ENCODE data around the gene TTBK1. TPM values are rescaled to one million over a fixed set of nuclear protein-coding genes. Genes with fewer than 3 reads are reported as not detected.

TTBK1 gene
- total RNA-seq, 1 experiment from 2014 or later, result 0.79 TPM

DNA sequence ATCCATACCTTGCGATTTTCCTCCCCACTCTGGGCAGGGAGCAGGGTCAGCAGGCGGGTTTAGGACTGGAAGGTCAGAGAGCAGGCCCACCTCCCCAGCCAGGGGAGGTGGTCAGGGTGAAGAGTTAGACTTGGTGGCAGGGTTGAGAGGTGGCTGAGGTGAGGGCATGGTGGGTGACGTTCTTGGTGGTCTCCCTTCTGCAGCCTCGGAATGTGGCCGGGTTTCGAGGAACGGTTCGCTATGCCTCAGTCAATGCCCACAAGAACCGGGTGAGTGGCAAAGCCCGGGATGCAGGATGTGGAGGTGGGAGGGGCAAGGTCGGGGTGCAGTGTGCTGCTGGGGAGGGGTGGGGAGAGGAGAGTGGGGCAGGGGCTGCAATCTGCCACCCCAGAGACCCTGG, 11.6 kb downstream of the TTBK1 start:
- no peak for DNase-seq (ENCODE audit: low spot score)

DNA sequence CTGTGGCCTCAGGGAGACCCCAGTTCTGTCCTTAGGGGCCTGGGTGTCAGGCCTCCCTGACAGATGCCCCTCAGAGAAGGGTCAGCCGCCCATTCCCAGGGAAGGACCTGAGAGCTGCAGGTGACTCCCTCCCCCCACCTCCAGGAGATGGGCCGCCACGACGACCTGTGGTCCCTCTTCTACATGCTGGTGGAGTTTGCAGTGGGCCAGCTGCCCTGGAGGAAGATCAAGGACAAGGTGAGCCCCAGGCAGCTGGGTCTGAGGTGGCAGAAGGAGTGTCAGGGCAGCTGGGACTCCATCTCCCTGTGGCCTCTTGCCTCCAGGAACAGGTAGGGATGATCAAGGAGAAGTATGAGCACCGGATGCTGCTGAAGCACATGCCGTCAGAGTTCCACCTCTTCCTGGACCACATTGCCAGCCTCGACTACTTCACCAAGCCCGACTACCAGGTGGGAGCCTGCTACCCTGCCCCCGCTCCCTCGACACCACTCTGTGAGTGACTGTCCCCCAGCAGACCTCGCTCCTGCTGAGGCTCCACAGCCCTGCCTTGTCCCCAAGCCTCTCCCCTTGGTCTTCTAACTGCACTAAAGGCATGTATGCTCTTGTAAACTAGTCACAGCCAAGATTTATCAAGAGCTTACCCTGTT, 12.2 kb downstream of the TTBK1 start:
- DNase-seq (ENCODE audit: low spot score), result no peak

- DNase-seq (ENCODE audit: low spot score), result no peak
Observed at GRCh38 chr6:43256670-43257366, 13.5 kb downstream of the TTBK1 start.

DNA sequence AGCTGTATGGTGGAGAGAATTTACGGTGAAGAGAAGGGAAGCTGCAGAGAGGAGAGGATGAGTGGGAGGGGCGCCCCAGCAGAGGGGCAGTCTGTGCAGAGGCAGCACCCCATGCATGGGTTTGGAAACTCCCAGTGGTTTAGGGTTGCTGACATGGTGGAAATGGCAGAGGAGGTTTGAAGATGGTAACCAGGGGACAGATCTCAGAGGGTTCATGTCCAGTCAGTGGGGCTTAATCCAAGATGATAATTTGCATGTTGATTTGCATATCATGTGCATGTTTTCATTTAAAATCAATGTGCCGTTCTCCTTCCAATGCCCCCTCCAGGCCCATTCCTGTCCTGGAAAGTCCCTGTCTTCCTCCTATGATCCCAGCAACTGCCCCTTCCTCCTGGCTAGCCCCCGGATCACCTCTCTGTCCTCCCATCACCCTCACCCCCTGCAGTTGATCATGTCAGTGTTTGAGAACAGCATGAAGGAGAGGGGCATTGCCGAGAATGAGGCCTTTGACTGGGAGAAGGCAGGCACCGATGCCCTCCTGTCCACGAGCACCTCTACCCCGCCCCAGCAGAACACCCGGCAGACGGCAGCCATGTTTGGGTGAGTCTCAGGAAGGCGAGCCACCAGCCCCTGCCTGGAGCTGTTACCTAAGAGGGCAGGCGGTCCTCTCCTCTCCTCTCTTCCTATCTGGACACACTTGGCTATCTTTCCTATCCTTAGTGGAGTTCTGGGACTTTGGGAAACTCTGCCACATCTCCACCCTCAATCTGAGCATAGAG, 14.3 kb downstream of the TTBK1 start:
- no peak for DNase-seq (ENCODE audit: low spot score)

DNA sequence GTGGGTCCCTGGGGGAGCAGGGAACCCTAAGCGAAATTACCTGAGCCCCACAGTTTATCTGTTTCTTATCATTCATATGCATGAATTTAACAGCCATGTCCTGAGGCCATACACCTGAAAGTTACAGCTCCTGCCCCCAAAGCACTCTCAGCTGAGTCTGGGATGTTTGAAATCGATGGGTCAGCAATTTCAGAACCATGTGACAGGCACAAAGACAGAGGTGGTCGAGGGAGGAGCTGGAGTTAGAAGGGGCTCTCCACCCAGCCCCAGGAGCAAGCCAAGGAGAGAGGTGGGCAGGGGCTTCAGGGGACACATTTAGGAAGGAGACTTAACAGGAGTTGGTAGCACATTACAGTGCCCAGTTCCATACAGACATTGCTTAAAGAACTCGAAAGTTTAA, 14.9 kb downstream of the TTBK1 start:
- no peak for DNase-seq (ENCODE audit: low spot score)

- no peak for DNase-seq (ENCODE audit: low spot score)
Observed at GRCh38 chr6:43258807-43259686, 15.8 kb downstream of the TTBK1 start.

GRCh38 chr6:43260791-43261190, 17.5 kb downstream of the TTBK1 start:
- DNase-seq (ENCODE audit: low spot score), result no peak

DNA sequence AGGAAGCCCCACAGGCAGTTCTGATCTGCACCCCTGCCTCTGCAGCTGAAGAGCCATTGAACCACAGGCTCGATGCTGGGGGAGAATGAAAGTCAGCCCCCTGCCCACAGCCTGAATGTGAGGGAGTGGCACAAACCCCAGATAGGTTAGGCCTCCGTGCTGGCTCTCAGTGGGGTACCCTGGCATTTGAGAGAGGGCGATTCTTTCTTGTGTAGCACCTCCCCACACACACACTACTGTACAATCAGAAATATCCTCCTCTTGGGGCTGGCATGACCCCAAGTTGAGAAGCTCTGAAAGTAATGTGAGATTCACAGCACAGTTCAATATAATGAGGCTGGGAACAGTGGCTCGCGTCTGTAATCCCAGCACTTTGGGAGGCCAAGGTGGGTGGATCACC, 17.9 kb downstream of the TTBK1 start:
- no peak for DNase-seq (ENCODE audit: low spot score)

- no peak for DNase-seq (ENCODE audit: low spot score)
Observed at GRCh38 chr6:43262000-43262779, 18.9 kb downstream of the TTBK1 start.

DNA sequence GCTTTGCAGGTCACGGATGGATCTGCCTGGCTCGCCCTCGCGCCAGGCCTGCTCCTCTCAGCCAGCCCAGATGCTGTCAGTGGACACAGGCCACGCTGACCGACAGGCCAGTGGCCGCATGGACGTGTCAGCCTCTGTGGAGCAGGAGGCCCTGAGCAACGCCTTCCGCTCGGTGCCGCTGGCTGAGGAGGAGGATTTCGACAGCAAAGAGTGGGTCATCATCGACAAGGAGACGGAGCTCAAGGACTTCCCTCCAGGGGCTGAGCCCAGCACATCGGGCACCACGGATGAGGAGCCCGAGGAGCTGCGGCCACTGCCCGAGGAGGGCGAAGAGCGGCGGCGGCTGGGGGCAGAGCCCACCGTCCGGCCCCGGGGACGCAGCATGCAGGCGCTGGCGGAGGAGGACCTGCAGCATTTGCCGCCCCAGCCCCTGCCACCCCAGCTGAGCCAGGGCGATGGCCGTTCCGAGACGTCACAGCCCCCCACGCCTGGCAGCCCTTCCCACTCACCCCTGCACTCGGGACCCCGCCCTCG, 19.6 kb downstream of the TTBK1 start:
- DNase-seq (ENCODE audit: low spot score), result no peak

GRCh38 chr6:43263314-43264178, 20.3 kb downstream of the TTBK1 start:
- peak; percentile 86 for DNase-seq (ENCODE audit: low spot score)

- DNase-seq (ENCODE audit: low spot score), result no peak
Observed at GRCh38 chr6:43264599-43265145, 21.4 kb downstream of the TTBK1 start.

DNA sequence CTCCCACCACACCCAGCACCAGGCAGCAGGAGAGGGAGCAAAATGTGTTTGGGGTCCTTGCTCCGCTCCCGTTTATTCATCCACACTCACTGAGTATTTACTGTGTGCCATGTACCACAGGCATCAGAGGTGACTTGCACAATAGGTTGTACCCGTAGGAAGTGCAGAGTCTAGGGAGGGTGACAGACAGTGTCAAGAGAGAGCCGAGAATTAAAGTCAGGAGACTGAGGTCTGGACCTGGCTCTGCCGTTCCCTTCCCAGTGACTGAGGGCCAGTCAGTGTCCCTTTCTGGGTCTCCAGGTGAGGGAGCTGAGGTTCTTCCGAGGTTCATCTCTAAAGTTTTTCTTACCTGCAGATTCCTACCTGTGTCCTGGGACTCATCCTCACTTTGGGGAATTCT, 22.3 kb downstream of the TTBK1 start:
- no peak for DNase-seq (ENCODE audit: low spot score)

- peak; percentile 61 for DNase-seq (ENCODE audit: low spot score)
Observed at GRCh38 chr6:43267619-43268354, 24.5 kb downstream of the TTBK1 start.

DNA sequence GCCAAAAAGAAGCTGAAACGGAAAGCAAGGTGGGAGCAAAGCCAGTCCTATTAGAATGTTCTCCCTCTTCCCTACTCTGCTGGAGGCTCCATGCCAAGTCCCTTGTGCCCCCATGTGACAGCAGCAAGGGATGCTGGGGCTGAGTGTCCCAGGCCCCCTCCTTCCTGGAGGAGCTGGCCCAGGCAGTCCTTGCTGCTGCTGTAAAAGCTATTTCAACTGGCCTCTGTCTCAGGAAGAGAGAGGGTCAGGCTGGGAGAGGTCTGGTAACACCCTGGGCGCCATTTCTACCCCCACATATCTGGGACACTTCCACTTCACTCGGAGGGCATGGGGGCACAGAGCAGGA, 25.0 kb downstream of the TTBK1 start:
- DNase-seq (ENCODE audit: low spot score), result no peak

DNA sequence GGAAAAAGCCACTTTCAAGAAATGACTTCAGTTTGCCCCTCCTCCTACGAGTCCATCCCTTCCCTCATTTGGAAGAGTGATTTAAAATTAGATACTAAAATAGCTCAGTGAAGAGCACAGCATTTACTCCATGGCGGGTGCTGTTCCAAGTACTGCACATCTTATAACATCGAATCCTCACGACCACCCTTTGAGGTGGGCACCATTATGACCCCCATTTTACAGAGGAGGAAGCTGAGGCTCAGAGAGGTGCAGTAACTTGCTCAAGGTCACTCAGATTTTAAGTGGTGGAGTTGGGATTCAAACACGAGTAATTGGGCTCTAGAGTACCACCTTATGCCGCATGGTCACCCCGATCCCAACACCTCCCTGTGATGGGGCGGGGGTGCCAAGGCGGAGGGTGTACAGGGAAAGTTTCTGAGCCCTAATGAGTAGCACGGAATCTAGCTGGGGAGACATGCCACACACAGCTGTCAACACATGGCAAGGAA, 25.5 kb downstream of the TTBK1 start:
- no peak for DNase-seq (ENCODE audit: low spot score)

DNA sequence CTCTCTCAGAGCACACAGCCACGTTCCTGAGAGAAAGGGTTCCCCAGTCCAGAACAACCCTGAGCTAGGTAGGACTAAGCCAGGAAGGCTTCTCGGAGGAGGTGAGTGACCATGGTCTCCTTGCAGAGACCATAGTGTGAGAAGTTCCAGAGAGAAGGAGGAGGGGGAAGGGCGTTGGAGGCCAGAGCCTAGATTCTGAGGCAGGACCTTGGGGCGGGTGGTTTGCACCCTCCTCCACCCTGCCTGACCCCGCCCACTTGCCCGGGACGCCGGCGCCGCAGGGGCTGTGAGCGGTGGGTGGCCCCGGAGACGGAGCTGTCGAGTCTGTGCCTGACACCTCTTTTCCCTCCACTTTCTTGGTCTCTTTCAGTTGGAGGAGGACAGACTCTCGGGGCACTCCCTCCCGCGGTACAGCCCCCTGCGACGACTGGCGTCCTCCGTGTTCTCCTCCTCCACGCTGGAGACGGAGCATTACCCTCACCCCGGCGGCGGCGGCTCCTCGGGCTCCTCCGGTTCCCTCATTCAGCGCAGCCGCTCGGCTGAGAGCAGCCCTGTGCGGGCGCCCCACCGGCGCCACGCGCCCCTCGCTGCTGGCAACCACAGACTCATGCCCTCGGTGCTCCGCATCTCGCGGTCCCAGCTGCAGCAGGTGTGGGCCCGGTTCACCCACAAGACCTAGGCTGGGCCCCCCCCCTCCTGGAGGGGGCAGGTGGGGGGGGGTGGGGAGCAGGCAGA, 26.2 kb downstream of the TTBK1 start:
- no peak for DNase-seq (ENCODE audit: low spot score)
